Astrocyte (in vitro differentiated cells and primary cell): ENCODE data around the gene UTS2B. TPM values are rescaled to one million over a fixed set of nuclear protein-coding genes. Genes with fewer than 3 reads are reported as not detected.

Experiments used
- DNase-seq: peaks from one replicate; pipeline ENCODE4 v3.0.0-alpha.2; 2010; ENCODE audit warnings: low read depth
- FAIRE-seq: peaks from 2 replicates; lab custom pipeline; 2011; peaks lifted over from hg19 to GRCh38; lab: Jason Lieb, UNC
- H2AFZ ChIP-seq: 2 replicates; pipeline ENCODE4 v1.6.0; 2012; ENCODE audit warnings: low read depth, low read length, inconsistent platforms
- H3K27ac ChIP-seq: 2 replicates; pipeline ENCODE4 v1.5.1; 2011; ENCODE audit warnings: low read depth, low read length, inconsistent platforms
- H3K27me3 ChIP-seq: 2 replicates; pipeline ENCODE4 v1.6.0; 2011; ENCODE audit warnings: low read length, inconsistent platforms; ENCODE audit not compliant: insufficient read depth
- H3K36me3 ChIP-seq: 2 replicates; pipeline ENCODE4 v1.5.1; 2011; ENCODE audit warnings: low read length, inconsistent platforms; ENCODE audit not compliant: insufficient read depth
- H3K4me1 ChIP-seq: 2 replicates; pipeline ENCODE4 v1.5.1; 2011; ENCODE audit warnings: low read length, inconsistent platforms; ENCODE audit not compliant: insufficient read depth
- H3K4me2 ChIP-seq: 2 replicates; pipeline ENCODE4 v1.6.0; 2012; ENCODE audit warnings: low read length, inconsistent platforms
- H3K4me3 ChIP-seq: 2 replicates; pipeline ENCODE4 v1.5.1; 2011; ENCODE audit warnings: low read depth, mild to moderate bottlenecking, low read length, inconsistent platforms; ENCODE audit not compliant: insufficient read depth
- H3K79me2 ChIP-seq: 2 replicates; pipeline ENCODE4 v1.6.0; 2012; ENCODE audit warnings: mild to moderate bottlenecking, low read length, inconsistent platforms; ENCODE audit not compliant: insufficient read depth
- H3K9ac ChIP-seq: 2 replicates; pipeline ENCODE4 v1.6.0; 2012; ENCODE audit warnings: mild to moderate bottlenecking, low read length, inconsistent platforms
- H3K9me3 ChIP-seq: 2 replicates; pipeline ENCODE4 v1.5.1; 2012; ENCODE audit warnings: low read depth, mild to moderate bottlenecking, low read length, inconsistent platforms; ENCODE audit not compliant: insufficient read depth
- H4K20me1 ChIP-seq: 2 replicates; pipeline ENCODE4 v1.6.0; 2012; ENCODE audit warnings: low read length, inconsistent platforms; ENCODE audit not compliant: insufficient read depth
- H3K27ac Mint-ChIP-seq: one replicate; pipeline ENCODE4 v1.8.0; 2021; ENCODE audit warnings: mild to moderate bottlenecking, mixed read lengths; ENCODE audit not compliant: unreplicated experiment
- H3K27me3 Mint-ChIP-seq: one replicate; pipeline ENCODE4 v1.8.0; 2021; ENCODE audit warnings: low read depth, mixed read lengths; ENCODE audit not compliant: unreplicated experiment
- H3K36me3 Mint-ChIP-seq: one replicate; pipeline ENCODE4 v1.8.0; 2021; ENCODE audit warnings: low read depth, mixed read lengths; ENCODE audit not compliant: unreplicated experiment
- H3K4me1 Mint-ChIP-seq: one replicate; pipeline ENCODE4 v1.8.0; 2021; ENCODE audit warnings: low read depth, mixed read lengths; ENCODE audit not compliant: unreplicated experiment
- H3K4me3 Mint-ChIP-seq: one replicate; pipeline ENCODE4 v1.8.0; 2021; ENCODE audit warnings: mild to moderate bottlenecking, moderate library complexity, mixed read lengths; ENCODE audit not compliant: unreplicated experiment
- H3K9me3 Mint-ChIP-seq: one replicate; pipeline ENCODE4 v1.8.0; 2021; ENCODE audit warnings: mild to moderate bottlenecking, mixed read lengths; ENCODE audit not compliant: unreplicated experiment
- CTCF ChIP-seq: IDR thresholded peaks from 2 replicates; pipeline ENCODE4 v1.5.1; 2011; ENCODE audit warnings: low read depth, mild to moderate bottlenecking, inconsistent platforms, low read length, moderate library complexity; ENCODE audit not compliant: insufficient read depth
- EZH2 ChIP-seq: IDR thresholded peaks from 2 replicates; pipeline ENCODE4 v1.6.1; 2012; ENCODE audit warnings: mild to moderate bottlenecking, low read length, inconsistent platforms; ENCODE audit not compliant: insufficient read depth
- total RNA-seq: library from RNA; stranded (reverse); gene quantifications from 2 replicates; pipeline ENCODE4 v1.2.1, GENCODE V29; 2021

The UTS2B gene
- total RNA-seq, 1 donor from 2014 or later: 0.75 TPM

GRCh38 chr3:191282251-191283185 lies 47.8 kb downstream of the UTS2B start:
- no peaks in the 10 kb centered on the region for H3K36me3 Mint-ChIP-seq
- no peaks in the 10 kb centered on the region for H3K79me2 ChIP-seq
- H3K27me3 ChIP-seq: no peaks in the 10 kb centered on the region
- H3K27me3 Mint-ChIP-seq: no peaks in the 10 kb centered on the region
- FAIRE-seq (peak; percentile 34), DNase-seq (peak; percentile 2)
- H3K27ac ChIP-seq: no peak overlapping the region
- no peak overlapping the region for H3K27ac Mint-ChIP-seq
- H3K9me3 Mint-ChIP-seq: no peaks in the 10 kb centered on the region
- TF ChIP-seq CTCF (no peak), EZH2 (no peak)
- no peak overlapping the region for H3K4me3 Mint-ChIP-seq
- no peaks in the 10 kb centered on the region for H3K36me3 ChIP-seq
- no peak overlapping the region for H3K4me2 ChIP-seq
- H3K9me3 ChIP-seq: no peaks in the 10 kb centered on the region
- no peaks in the 10 kb centered on the region for H4K20me1 ChIP-seq
- H2AFZ ChIP-seq: no peak overlapping the region
- no peaks in the 10 kb centered on the region for H3K4me1 ChIP-seq
- H3K4me3 ChIP-seq: no peak overlapping the region
- H3K4me1 Mint-ChIP-seq: no peaks in the 10 kb centered on the region
- no peak overlapping the region for H3K9ac ChIP-seq

- Histone ChIP-seq H4K20me1 (no peaks in the 10 kb centered on the region), H3K79me2 (no peaks in the 10 kb centered on the region), H3K27ac (no peak overlapping the region), H3K9ac (no peak overlapping the region), H3K36me3 (no peaks in the 10 kb centered on the region), H3K27me3 (no peaks in the 10 kb centered on the region), H2AFZ (no peak overlapping the region), H3K4me3 (no peak overlapping the region), H3K9me3 (no peaks in the 10 kb centered on the region), H3K4me1 (no peaks in the 10 kb centered on the region), H3K4me2 (no peak overlapping the region)
- no peaks in the 10 kb centered on the region for H3K4me1 Mint-ChIP-seq
- no peaks in the 10 kb centered on the region for H3K9me3 Mint-ChIP-seq
- H3K36me3 Mint-ChIP-seq: no peaks in the 10 kb centered on the region
- DNase-seq (no peak), FAIRE-seq (no peak)
- no peak overlapping the region for H3K27ac Mint-ChIP-seq
- TF ChIP-seq EZH2 (no peak), CTCF (no peak)
- H3K4me3 Mint-ChIP-seq: no peak overlapping the region
- no peaks in the 10 kb centered on the region for H3K27me3 Mint-ChIP-seq
Observed at GRCh38 chr3:191280882-191281281, 49.4 kb downstream of the UTS2B start.

GRCh38 chr3:191280111-191280510 lies 50.2 kb downstream of the UTS2B start:
- Histone ChIP-seq H3K4me2 (no peak overlapping the region), H4K20me1 (no peaks in the 10 kb centered on the region), H3K4me3 (no peak overlapping the region), H3K36me3 (no peaks in the 10 kb centered on the region), H3K27ac (no peak overlapping the region), H3K27me3 (no peaks in the 10 kb centered on the region), H3K4me1 (no peaks in the 10 kb centered on the region), H2AFZ (no peak overlapping the region), H3K9ac (no peak overlapping the region), H3K79me2 (no peaks in the 10 kb centered on the region), H3K9me3 (no peaks in the 10 kb centered on the region)
- H3K27ac Mint-ChIP-seq: no peak overlapping the region
- no peak for DNase-seq
- FAIRE-seq: no peak
- TF ChIP-seq CTCF (no peak), EZH2 (no peak)
- H3K36me3 Mint-ChIP-seq: no peaks in the 10 kb centered on the region
- H3K9me3 Mint-ChIP-seq: no peaks in the 10 kb centered on the region
- H3K4me3 Mint-ChIP-seq: no peak overlapping the region
- no peaks in the 10 kb centered on the region for H3K4me1 Mint-ChIP-seq
- no peaks in the 10 kb centered on the region for H3K27me3 Mint-ChIP-seq
